Adrenal gland (tissue), 12 donors: ENCODE measurements around the gene ARHGAP6. TPM values are rescaled to one million over a fixed set of nuclear protein-coding genes. Genes with fewer than 3 reads are reported as not detected.

Source experiments
- DNase-seq, 7 donors: peaks; one replicate each; pipeline ENCODE4 v3.0.0-alpha.2; 2019 to 2020
- H3K27ac ChIP-seq, 5 donors: fragments of 200-600 bp; sonication (generic) in 4 of 5; 1 replicate in 3 of 5; 2 replicates in 2 of 5; pipeline versions ENCODE4 v1.5.1 to v1.8.0; 2016 to 2020; ENCODE audit warnings: mild to moderate bottlenecking in 1 of 5
- H3K27me3 ChIP-seq: fragments of 200-600 bp; 2 replicates; pipeline ENCODE4 v1.8.0; 2021
- H3K36me3 ChIP-seq, 2 donors: fragments of 200-600 bp; replicated peaks in 1 of 2; 1 replicate in 1 of 2; 2 replicates in 1 of 2; pipeline versions ENCODE4 v1.5.1 to v1.8.0; 2018 to 2022
- H3K4me1 ChIP-seq, 2 donors: fragments of 200-600 bp; replicated peaks in 1 of 2; 1 replicate in 1 of 2; 2 replicates in 1 of 2; pipeline versions ENCODE4 v1.5.1 to v1.8.0; 2018 to 2021
- H3K4me3 ChIP-seq, 4 donors: fragments of 200-600 bp; sonication (generic) in 3 of 4; one replicate each; pipeline ENCODE4 v1.5.1; 2016 to 2018
- H3K9me3 ChIP-seq, 3 donors: fragments of 200-600 bp; sonication (generic) in 1 of 3; replicated peaks in 1 of 3; 1 replicate in 2 of 3; 2 replicates in 1 of 3; pipeline versions ENCODE4 v1.5.1 to v1.8.0; 2016 to 2021
- POLR2A ChIP-seq, 2 donors: fragments of 450-650 bp; IDR thresholded peaks; one replicate each; pipeline ENCODE4 v1.6.1; 2017; ENCODE audit warnings: antibody characterized with exemption in 2 of 2, mild to moderate bottlenecking in 2 of 2, moderate library complexity in 1 of 2
- WGBS, 4 donors: extraction: QIAGEN DNeasy Blood & Tissue Kit in 2 of 4; methylation state at CpG; one replicate each; pipeline versions ENCODE4 v1.1.5 to v1.1.7; 2013 to 2017; 5-methylcytosine and 5-hydroxymethylcytosine counted together
- intact Hi-C, 2 donors: fragments of 100-400 bp; cut with DNase I; formaldehyde crosslinking; loops; one replicate each; pipeline versions ENCODE4 v1.14.1 to v1.15.0; 2022 to 2023
- polyA plus RNA-seq, 3 donors: library from polyadenylated mRNA; stranded (reverse); fragments of 200-250 nt in 2 of 3; fragments of 350-450 nt in 1 of 3; fragmentation: Illumina TruSeq in 1 of 3; extraction: RNeasy Lipid Tissue Mini Kit (QIAGEN cat#74804) in 1 of 3; gene quantifications; one replicate each; pipeline ENCODE4 v1.2.3, GENCODE V29; 2013 to 2014
- total RNA-seq, 9 donors: library from RNA; depleted of rRNA in 4 of 9; stranded (reverse); fragments of >200 nt in 4 of 9; fragments of 120-200 nt in 1 of 9; fragmentation: NEBNext Ultra II Directional in 1 of 9; extraction: Animal tissue kit (Norgen Biotek cat#: 25700) in 1 of 9; gene quantifications; one replicate each; pipeline versions ENCODE4 v1.1.0 to v1.2.4, GENCODE V29; 2013 to 2023
- TF ChIP-seq, protein P1 (sequence below), 6 experiments: fragments of 450-650 bp in 4 of 6; fragments of 200-600 bp in 2 of 6; sonication (generic) in 1 of 6; IDR thresholded peaks; 1 replicate in 5 of 6; 2 replicates in 1 of 6; pipeline versions ENCODE4 v1.5.1 to v1.8.0; 2016 to 2021; ENCODE audit warnings: antibody characterized with exemption in 6 of 6, mild to moderate bottlenecking in 2 of 6, moderate library complexity in 1 of 6
- donor health status: healthy with polysubstance abuse.
- donor health status: Bipolar disorder and iron deficiency.
- donor health status: DM: yes; HTN: yes; CAD: no.
- donor health status: DM: no; HTN: no; CAD: no.
- donor health status: DM: no; HTN: no; CAD: no.
- donor health status: DM: yes; HTN: yes; CAD: no.

ARHGAP6 gene
- total and polyA plus RNA-seq, 12 donors, result 0.78 to 4.2 (median 2.7) TPM

GRCh38 chrX:11478026-11478425 is 187.7 kb downstream of the ARHGAP6 start:
- WGBS, 4 donors, result 67 to 84% (median 82%) methylated on average over 1 of the region's 1 CpG
- no peak for DNase-seq
- Histone ChIP-seq H3K9me3 (no peaks in the 10 kb centered on the region), H3K4me3 (no peak overlapping the region), H3K27ac (no peak overlapping the region), H3K27me3 (peaks cover 4% of the 10 kb centered on the region), H3K36me3 (no peaks in the 10 kb centered on the region), H3K4me1 (no peaks in the 10 kb centered on the region)
- no peak for TF ChIP-seq POLR2A (IDR thresholded peaks at IDR 0.05)
- TF ChIP-seq, protein P1, sequence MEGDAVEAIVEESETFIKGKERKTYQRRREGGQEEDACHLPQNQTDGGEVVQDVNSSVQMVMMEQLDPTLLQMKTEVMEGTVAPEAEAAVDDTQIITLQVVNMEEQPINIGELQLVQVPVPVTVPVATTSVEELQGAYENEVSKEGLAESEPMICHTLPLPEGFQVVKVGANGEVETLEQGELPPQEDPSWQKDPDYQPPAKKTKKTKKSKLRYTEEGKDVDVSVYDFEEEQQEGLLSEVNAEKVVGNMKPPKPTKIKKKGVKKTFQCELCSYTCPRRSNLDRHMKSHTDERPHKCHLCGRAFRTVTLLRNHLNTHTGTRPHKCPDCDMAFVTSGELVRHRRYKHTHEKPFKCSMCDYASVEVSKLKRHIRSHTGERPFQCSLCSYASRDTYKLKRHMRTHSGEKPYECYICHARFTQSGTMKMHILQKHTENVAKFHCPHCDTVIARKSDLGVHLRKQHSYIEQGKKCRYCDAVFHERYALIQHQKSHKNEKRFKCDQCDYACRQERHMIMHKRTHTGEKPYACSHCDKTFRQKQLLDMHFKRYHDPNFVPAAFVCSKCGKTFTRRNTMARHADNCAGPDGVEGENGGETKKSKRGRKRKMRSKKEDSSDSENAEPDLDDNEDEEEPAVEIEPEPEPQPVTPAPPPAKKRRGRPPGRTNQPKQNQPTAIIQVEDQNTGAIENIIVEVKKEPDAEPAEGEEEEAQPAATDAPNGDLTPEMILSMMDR (IDR thresholded peaks at IDR 0.05), result no peak
- intact Hi-C loops, result no loop called here

- Histone ChIP-seq H3K36me3 (no peaks in the 10 kb centered on the region), H3K4me1 (no peaks in the 10 kb centered on the region), H3K27ac (no peak overlapping the region), H3K27me3 (no peaks in the 10 kb centered on the region), H3K4me3 (no peak overlapping the region), H3K9me3 (no peaks in the 10 kb centered on the region)
- TF ChIP-seq, protein P1 (IDR thresholded peaks at IDR 0.05), result no peak
- no peak for TF ChIP-seq POLR2A (IDR thresholded peaks at IDR 0.05)
- intact Hi-C loops, result no loop called here
- DNase-seq, result no peak
These were observed 191.1 kb downstream of the ARHGAP6 start for GRCh38 chrX:11474576-11474975.

DNA sequence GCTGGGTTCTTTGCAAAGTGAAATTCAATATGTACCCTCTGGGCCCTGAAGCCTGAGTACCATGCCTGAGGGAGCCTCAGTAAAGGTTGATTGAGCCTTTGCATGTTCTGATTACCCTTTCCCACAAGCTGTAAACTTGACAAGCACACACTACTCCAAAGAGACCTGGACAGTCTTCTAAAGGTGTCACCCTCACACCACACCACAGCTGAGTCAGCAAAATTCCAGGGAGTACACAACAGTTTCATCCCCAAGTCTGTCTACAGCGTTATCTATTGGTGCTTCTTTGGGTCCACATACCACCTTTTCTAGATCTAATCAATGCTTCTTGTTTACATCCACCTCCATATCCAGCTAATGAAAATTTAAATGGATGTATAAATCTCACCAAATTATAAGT is 191.7 kb downstream of the ARHGAP6 start:
- DNase-seq, result no peak
- TF ChIP-seq, protein P1 (IDR thresholded peaks at IDR 0.05), result no peak
- no peak for TF ChIP-seq POLR2A (IDR thresholded peaks at IDR 0.05)
- no peak overlapping the region for H3K4me3 ChIP-seq
- WGBS, 4 donors, result 69 to 85% (median 79%) methylated on average over 1 of the region's 1 CpG
- H3K27me3 ChIP-seq, result no peaks in the 10 kb centered on the region
- no peaks in the 10 kb centered on the region for H3K4me1 ChIP-seq
- no peaks in the 10 kb centered on the region for H3K9me3 ChIP-seq
- no peaks in the 10 kb centered on the region for H3K36me3 ChIP-seq
- no peak overlapping the region for H3K27ac ChIP-seq
- intact Hi-C loops, result no loop called here

- Histone ChIP-seq H3K27ac (no peak overlapping the region), H3K4me3 (no peak overlapping the region), H3K9me3 (no peaks in the 10 kb centered on the region), H3K36me3 (no peaks in the 10 kb centered on the region), H3K27me3 (no peaks in the 10 kb centered on the region), H3K4me1 (no peaks in the 10 kb centered on the region)
- 63 to 71% (median 67%) methylated on average over 3 of the region's 3 CpGs for WGBS, 4 donors
- intact Hi-C loops, result no loop called here
- no peak for DNase-seq
- no peak for TF ChIP-seq POLR2A (IDR thresholded peaks at IDR 0.05)
- TF ChIP-seq, protein P1 (IDR thresholded peaks at IDR 0.05), result no peak
These were observed 192.8 kb downstream of the ARHGAP6 start for GRCh38 chrX:11472879-11473278.
